Epidermal melanocyte (primary cell): ENCODE data around the gene HRAS.
A peak's percentile ranks its signal among the peaks of the same experiment; 100 is the strongest.

Source experiments
- DNase-seq: peaks from one replicate; pipeline ENCODE4 v3.0.0; 2011; ENCODE audit warnings: low spot score; ENCODE audit not compliant: insufficient read length

HRAS gene

DNA sequence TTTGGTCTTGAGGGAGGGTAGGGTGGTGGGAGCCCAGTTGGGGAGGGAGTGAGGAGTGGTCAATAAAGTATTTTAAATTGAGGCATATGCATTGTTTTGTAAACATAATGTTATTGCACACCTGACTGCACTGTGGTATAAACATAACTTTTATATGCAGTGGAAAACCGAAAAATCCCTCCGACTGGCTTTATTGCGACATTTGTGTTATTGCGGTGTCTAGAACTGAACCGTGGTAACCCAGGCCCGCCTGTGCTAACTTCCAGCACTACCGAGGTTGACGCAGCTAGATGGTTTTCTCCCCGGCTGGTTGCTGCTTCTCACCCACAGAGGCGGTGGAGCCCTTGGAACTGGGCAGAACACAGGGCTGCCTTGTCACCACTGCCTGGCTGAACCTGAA is 20.8 kb downstream of the HRAS start:
- DNase-seq, result no peak

- no peak for DNase-seq
Observed at GRCh38 chr11:512761-513595, 22.4 kb downstream of the HRAS start.

- peak; percentile 5 for DNase-seq
Observed at GRCh38 chr11:508956-509355, 26.4 kb downstream of the HRAS start.

- DNase-seq, result peak; percentile 13
Observed at GRCh38 chr11:507727-508515, 27.5 kb downstream of the HRAS start.

GRCh38 chr11:506995-507726 is 28.2 kb downstream of the HRAS start, which contains the start of gene RNH1:
Gene RNH1, minus strand, starts transcription at chr11:507242. Its CDS starts 5,080 bp downstream, at chr11:502162.
- peak; percentile 93 for DNase-seq

GRCh38 chr11:506238-506994 is 29.0 kb downstream of the HRAS start:
- peak; percentile 98 for DNase-seq

DNA sequence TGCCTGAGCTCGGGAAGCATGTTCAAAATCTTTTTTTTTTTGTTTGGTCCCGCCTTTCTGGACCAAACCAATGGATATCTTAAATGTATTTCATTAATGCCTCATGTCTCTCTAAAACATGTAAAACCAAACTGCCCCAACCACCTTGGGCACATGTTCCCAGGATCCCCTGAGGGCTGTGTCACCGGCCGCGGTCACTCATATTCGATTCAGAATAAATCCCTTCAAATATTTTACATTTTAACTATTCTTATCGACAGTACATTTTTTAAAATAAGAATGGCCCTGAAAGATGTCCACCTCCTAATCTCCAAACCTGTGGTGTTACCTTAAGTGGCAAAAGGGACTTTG is 30.4 kb downstream of the HRAS start:
- DNase-seq, result no peak

DNA sequence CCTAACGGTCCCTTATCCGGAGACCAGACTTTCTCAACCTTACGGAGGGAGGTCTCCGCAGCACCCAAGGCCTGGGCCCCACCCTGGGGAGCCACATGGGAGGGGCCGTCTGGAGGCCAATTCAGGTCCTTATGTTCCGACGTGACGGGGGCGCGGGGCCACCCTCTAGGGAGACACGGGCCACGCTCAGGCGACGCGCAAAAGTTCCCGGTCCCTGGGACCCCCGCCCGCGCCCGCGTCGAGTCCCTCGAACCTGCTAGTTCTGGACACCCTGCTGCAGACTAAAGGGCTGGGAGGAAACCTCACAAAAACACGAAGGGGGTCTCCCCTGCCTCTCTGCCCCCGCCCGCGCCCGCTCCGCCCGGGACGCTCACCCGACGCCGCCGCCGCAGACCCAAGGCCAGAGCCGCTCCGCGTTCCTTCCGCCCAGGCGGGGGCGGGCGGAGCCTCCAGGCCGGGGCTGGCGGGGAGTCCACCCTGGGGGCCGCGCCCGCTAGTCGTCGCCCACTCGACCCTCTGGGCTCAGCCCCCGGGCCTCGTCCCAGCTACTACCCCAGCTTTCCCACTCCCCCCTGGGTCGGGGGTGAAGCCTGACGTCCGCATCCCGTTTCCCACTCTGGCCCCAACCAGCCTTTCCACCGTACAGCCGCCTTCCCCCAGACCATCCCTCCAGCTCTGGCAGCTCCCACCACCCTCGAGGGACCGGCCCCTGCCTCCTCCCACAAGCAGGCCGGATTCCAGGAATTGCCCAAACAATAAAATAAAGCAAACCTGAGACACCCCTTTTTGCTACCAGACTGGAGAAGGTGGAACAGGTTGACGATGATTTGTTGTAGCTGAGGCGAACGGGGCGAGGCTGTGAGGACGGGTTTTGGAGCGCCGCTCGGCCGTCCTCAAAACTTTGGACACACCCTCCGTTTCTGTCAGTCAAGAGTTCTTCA is 31.1 kb downstream of the HRAS start:
- peak; percentile 53 for DNase-seq

GRCh38 chr11:503179-503981 is 32.0 kb downstream of the HRAS start:
- DNase-seq, result peak; percentile 22

DNA sequence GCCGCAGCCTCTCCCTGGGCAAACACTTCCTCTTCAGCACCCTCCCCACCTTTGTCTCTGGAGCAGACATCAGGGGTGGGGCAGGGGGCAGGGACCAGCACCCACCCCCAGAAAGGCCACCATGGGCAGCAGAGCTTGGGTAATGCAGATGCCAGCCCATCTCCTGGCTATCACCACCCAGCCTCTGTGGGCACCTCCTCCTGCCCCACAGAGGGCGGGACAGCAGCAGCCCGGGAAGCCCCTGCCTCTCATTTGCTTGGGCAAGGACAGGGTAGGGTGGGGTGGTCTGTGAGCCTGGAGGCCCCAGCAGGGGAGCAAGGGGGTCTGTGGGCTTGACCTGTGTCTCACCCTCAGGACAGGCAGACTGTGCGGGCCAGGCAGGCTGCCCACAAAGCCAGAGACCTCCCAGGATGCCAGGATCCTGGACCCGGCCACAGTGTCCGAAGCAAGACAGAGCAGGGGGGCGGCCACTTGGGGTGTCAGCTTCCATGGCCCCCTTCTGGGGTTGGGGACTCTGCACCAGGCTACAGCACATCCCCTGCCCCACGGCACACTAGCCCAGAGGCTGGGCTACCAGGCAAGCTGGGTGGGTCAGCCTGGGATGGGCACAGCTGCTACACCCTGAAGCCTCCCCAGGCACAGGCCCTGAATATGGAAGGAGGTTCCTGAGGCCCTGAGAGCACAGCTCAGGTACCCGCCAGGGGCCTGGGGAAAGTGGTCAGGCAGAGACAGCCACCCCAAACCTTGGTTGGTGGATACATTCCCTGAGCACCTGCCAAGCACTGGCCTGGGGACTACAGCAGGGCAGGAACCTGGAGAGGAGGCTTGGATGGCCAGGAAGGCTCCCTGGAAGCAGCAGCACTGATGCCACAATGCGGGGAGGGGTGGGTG is 32.8 kb downstream of the HRAS start:
- peak; percentile 6 for DNase-seq

DNA sequence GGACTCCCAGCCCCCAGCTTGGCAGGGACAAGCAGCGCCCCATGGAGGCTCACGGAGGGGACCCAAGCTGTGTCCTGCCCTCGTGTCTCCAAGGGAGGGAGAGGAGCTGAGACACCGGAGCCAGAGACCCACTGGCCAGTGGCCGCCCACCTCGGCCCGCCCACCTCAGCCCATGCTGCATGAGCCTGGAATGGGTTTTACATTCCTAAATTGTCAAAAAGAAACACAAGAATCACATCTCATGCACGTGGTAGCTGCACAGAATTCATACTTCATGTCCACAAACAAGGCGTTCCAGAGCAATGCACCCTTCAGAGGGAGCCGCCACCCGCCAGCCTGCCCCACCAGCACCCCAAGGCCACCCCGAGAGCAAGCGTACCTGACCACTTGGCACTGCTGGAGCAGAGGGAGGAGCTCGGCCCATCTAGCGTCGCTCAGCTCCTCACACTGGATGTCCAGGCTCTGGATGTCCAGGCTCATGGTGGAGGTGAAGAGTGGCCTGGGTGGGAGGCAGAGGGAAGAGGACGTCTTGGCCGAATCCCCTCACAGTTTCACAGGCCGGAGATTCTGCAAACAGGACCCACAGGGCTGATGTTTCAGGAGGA is 33.6 kb downstream of the HRAS start:
- DNase-seq, result peak; percentile 14

GRCh38 chr11:501001-501682 is 34.2 kb downstream of the HRAS start:
- peak; percentile 11 for DNase-seq

DNA sequence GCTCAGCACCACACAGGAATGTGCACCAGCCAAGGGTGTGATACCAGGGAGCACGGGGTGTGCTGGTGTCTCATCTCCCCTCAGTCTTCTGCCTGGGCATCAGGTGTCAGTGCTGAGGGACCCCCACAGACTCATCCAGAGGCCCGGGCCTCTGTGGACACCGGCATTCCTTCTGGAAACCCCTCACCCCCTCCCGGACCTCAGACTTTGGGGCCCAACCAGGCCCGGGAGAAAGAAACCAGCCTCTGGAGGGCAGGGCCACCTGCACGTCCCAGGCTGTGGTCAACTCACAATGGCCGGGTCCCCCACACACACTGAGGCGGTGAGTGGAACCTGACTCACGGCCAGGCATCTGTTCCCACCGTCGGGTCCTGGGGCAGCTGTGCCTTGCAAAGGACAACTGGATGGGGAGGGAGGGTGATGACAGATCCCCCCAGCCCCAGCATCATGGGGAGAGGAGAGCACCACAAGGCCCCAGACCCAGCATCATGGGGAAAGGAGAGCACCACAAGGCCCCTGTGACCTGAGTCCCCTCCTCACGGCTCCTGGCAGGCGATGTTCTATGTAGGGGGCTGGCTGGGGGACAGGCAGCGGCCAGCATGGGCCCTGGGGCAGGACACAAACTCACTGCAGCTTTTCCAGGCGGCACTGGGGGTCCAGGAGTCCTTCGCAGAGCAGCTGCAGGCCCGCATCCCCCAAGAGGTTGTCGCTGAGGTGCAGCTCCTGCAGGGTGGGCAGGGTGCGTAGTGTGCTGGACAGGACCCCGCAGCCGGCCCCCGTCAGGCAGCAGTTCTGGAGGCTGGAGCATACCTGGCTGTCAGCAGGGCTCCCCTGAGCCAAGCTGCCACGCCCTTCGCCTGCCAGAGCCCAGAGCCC is 35.9 kb downstream of the HRAS start:
- peak; percentile 7 for DNase-seq

- peak; percentile 14 for DNase-seq
Observed at GRCh38 chr11:498297-499181, 36.8 kb downstream of the HRAS start.
